Measurements from ENCODE around the gene IAH1.

Gene IAH1

DNA sequence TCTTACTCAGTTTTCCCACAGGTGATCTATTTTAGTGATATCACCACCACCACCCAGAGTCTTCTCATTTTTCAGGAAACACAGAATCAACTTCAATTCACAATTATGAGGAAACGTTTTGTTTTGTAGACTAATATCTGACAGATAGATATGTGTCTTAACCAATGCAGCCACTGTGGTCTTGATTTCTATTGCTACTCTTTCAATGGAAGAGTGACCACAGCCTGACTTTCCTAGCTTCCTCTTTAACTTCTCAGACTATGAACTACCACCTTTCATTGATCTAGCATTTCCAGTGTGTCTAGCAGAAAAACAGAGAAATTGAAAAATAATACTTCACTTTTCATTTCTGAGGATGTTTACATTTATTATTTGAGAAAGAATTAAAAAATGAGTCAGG lies 60.8 kb downstream of the IAH1 start:
- DNase-seq: no peak

DNA sequence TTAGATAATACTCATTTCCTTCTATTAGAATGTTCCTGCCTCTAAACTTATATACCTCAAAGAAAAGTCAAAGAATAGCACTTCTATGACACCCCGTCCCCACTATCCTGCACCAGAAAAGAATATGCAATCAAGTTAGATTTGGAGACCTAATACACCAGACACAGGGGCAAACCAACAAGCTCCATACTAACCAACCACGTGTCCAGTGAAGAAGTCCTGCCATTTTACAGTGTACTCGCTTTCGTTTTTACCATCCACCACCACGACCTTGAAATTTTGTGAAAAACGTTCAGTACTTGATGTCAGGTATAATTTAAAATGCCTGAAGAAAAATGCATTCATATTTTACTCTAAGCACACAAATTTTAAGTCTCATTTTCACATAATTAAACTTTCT lies 62.2 kb downstream of the IAH1 start:
- no peak for DNase-seq

DNA sequence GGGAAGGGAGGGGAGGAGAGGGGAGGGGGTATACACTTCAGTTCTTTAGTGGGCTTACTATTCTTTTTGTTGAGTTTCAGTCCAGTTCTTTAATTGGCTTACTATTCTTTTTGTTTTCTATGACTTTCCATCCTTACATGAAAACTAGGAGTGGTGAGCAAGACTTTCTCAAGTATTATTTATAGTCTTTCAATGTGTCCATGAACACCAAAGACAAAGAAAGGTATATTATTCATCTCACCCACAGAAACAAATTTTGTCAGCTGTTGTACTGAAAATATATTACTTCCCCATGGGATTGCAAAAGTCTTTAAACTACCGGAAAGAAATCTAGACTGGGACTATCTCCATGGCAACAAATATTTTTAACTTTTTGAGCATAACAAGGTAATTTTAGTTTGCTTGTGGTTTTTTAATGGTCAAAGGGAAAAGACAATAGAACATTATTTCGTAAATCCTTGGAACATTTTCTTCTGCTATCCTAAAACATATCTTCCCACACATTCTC lies 63.7 kb downstream of the IAH1 start:
- no peak for DNase-seq
